ENCODE data around the gene TTC7B.

TTC7B gene

DNA sequence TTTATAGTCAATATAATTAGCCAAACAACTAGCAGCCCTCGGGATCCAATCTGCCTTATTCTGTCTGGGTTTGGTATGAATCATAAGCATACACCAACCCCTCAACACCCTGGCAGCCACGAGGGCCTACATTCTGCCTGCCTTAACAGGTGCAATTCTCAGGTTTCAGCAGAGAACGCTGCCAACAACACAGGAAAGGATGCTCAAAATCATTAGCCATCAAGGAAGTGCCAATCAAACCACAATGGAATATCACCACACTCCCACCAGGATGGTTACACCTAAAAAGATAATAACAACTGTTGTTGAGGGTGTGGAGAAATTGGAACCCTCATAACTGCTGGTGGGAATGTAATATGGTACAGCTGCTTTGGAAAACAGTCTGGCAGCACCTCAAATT lies 122.8 kb downstream of the TTC7B start:
- no peak for DNase-seq (ENCODE audit: low read depth, low spot score)
- H3K4me3 ChIP-seq (ENCODE audit: low read length), result no peak overlapping the region

- H3K4me3 ChIP-seq (ENCODE audit: low read length), result no peak overlapping the region
- DNase-seq (ENCODE audit: low read depth, low spot score), result no peak
Observed at GRCh38 chr14:90692826-90693225, 123.4 kb downstream of the TTC7B start.

- no peak overlapping the region for H3K4me3 ChIP-seq (ENCODE audit: low read length)
- DNase-seq (ENCODE audit: low read depth, low spot score), result no peak
Observed at GRCh38 chr14:90692061-90692460, 124.2 kb downstream of the TTC7B start.

- DNase-seq (ENCODE audit: low read depth, low spot score), result no peak
- H3K4me3 ChIP-seq (ENCODE audit: low read length), result no peak overlapping the region
Observed at GRCh38 chr14:90691627-90692026, 124.6 kb downstream of the TTC7B start.

DNA sequence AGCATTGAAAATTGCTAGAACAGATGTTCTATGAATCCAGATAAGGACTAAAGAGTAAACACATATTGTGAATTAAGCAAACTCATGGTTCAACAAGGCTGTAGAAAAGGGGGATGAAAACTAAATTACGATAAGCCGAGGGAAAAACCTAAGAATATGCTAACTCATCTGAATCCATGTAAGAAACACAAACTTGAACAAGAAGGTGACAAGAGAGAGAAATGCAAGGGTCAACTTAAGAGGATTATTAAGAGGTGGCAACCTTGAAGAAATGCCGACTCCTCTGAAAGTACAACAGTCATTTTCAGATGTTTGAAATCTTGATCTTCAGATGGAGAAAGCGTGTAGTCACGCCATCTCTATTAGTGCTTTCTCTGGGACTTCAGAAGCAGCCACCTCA lies 128.6 kb downstream of the TTC7B start:
- no peak for DNase-seq (ENCODE audit: low read depth, low spot score)
- H3K4me3 ChIP-seq (ENCODE audit: low read length), result no peak overlapping the region

- no peak for DNase-seq (ENCODE audit: low read depth, low spot score)
- no peak overlapping the region for H3K4me3 ChIP-seq (ENCODE audit: low read length)
Observed at GRCh38 chr14:90682615-90683014, 133.6 kb downstream of the TTC7B start.

- no peak overlapping the region for H3K4me3 ChIP-seq (ENCODE audit: low read length)
- no peak for DNase-seq (ENCODE audit: low read depth, low spot score)
Observed at GRCh38 chr14:90681929-90682328, 134.3 kb downstream of the TTC7B start.

- no peak for DNase-seq (ENCODE audit: low read depth, low spot score)
- no peak overlapping the region for H3K4me3 ChIP-seq (ENCODE audit: low read length)
Observed at GRCh38 chr14:90678846-90679362, 137.3 kb downstream of the TTC7B start.

DNA sequence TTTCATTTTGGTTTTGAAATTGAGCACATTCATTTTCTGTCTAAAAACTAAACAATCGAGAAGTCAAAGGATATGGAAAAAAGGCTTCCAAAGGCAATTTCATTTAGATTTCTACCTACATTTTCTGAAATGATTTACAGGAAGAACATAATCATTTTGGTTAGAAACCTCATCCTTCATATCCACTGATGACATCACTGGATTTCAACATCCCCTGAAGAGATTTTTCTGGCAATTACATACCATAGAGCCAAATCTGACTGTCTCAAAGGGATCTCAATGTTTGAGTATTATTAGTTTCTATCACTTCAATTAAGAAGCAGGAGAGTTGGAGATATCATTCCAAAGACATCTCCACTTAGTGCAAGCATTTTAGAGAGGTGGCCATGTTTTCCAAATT lies 137.8 kb downstream of the TTC7B start:
- DNase-seq (ENCODE audit: low read depth, low spot score), result no peak
- H3K4me3 ChIP-seq (ENCODE audit: low read length), result no peak overlapping the region

GRCh38 chr14:90677484-90678050 lies 138.7 kb downstream of the TTC7B start:
- DNase-seq (ENCODE audit: low read depth, low spot score), result peak; percentile 35

GRCh38 chr14:90676912-90677311 lies 139.3 kb downstream of the TTC7B start:
- DNase-seq (ENCODE audit: low read depth, low spot score), result no peak
- no peak overlapping the region for H3K4me3 ChIP-seq (ENCODE audit: low read length)

More at GRCh38 chr14:90677484-90678050, 138.7 kb downstream of the TTC7B start:
- H3K4me3 ChIP-seq (ENCODE audit: low read length), result no peak overlapping the region

- no peak for DNase-seq (ENCODE audit: low read depth, low spot score)
- no peak overlapping the region for H3K4me3 ChIP-seq (ENCODE audit: low read length)
Observed at GRCh38 chr14:90676356-90676755, 139.9 kb downstream of the TTC7B start.

GRCh38 chr14:90675399-90675798 lies 140.8 kb downstream of the TTC7B start:
- DNase-seq (ENCODE audit: low read depth, low spot score), result no peak
- no peak overlapping the region for H3K4me3 ChIP-seq (ENCODE audit: low read length)

GRCh38 chr14:90674716-90675115 lies 141.5 kb downstream of the TTC7B start:
- DNase-seq (ENCODE audit: low read depth, low spot score), result no peak
- H3K4me3 ChIP-seq (ENCODE audit: low read length), result no peak overlapping the region

DNA sequence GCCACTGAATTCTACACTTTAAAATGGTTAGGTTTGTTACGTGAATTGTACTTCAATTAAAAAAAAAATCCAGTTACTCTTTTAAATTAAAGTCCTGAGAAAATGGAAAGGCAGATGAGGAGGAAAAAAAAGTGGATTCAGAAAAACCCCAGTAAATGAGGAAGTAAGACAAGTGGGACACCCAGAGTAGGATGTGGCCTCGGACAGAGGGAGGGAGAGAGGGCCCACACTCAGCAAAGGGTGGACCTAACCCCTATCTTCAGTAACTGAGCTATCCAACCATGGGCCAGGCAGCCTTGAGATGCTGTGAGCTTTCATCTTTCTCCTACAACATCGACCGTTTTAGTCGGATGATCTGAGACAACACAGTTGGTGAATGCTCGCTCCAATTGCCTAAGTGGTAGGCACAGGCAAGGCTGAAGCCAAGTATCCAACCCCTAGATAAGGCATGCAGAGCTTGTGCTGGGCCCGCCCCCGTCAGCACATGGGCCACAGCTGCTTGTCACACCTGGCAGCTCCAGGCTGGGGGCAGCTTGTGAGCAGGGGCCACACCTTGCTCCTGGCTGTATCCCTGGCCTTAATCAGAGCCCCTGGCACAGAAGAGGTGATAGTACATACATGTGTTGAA lies 142.1 kb downstream of the TTC7B start:
- DNase-seq (ENCODE audit: low read depth, low spot score), result no peak
- no peak overlapping the region for H3K4me3 ChIP-seq (ENCODE audit: low read length)

- no peak for DNase-seq (ENCODE audit: low read depth, low spot score)
- no peak overlapping the region for H3K4me3 ChIP-seq (ENCODE audit: low read length)
Observed at GRCh38 chr14:90671382-90672234, 144.6 kb downstream of the TTC7B start.

DNA sequence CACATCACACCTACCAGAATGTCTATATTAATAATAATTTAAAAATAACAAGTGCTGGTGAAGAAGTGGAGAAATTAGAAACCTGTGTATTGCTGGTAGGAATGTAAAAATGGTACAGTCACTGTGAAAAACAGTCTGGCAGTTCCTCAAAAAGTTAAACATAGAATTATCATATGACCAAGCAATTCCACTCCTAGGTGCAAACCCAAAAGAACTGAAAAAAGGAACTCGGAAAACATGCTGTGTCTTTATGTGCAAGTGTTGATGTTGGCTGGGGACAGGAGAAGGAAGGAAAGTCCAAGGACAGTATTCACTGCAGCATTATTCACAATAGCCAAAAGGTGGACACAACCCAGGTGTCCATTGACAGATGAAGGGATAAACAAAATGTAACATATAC lies 146.5 kb downstream of the TTC7B start:
- H3K4me3 ChIP-seq (ENCODE audit: low read length), result no peak overlapping the region
- DNase-seq (ENCODE audit: low read depth, low spot score), result no peak

GRCh38 chr14:90666571-90666970 lies 149.7 kb downstream of the TTC7B start:
- H3K4me3 ChIP-seq (ENCODE audit: low read length), result no peak overlapping the region
- DNase-seq (ENCODE audit: low read depth, low spot score), result no peak

GRCh38 chr14:90665321-90666000 lies 150.8 kb downstream of the TTC7B start:
- DNase-seq (ENCODE audit: low read depth, low spot score), result no peak
- no peak overlapping the region for H3K4me3 ChIP-seq (ENCODE audit: low read length)

GRCh38 chr14:90664911-90665310 lies 151.3 kb downstream of the TTC7B start:
- H3K4me3 ChIP-seq (ENCODE audit: low read length), result no peak overlapping the region
- DNase-seq (ENCODE audit: low read depth, low spot score), result no peak
